ENCODE measurements around the gene CENPM.
"Not testable (repeated sequence)": the region's sequence is repeated elsewhere in the genome, so short reads cannot be mapped to it uniquely, and the experiment has no call there.

The CENPM gene

DNA sequence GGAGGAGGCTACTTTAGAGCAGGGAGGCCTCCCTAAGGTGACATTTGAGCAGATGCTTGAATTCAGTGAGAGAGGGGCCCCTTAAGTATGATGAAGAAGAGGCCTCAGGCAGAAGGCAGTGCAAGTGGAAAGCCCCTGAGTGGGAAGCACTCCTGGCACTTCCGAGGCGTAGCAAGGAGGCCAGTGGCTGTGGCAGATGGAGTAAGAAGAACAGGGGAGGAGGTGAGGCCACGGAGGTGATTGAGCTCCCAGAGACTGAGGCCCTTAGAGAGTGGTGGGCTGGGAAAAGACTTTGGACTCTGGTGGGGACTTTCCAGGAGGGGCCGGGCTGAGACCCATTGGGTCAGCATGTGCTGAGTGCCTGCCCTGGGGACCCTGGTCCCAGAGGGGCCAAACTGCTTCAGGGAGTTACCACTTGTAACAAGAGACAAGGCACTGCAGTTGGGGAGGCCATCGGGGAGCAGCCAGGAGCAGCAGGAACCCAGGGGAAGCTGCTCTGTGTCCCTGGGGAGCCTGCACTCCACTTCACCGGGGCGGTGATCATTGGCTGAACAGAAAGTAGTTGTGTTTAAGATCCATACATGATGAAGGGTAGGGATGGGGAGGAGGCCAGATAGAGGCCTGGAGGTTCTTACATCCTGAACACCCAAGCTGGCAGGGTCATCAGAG lies 2.5 kb upstream of the CENPM start:
- Mint-ChIP-seq H3K36me3 (ENCODE audit: low read depth) (peaks cover 18% of the 10 kb centered on the region), H3K27me3 (no peaks in the 10 kb centered on the region), H3K27ac (peak overlapping the region; percentile 20), H3K4me3 (peak overlapping the region; percentile 98), H3K4me1 (peaks cover 45% of the 10 kb centered on the region), H3K9me3 (no peaks in the 10 kb centered on the region)
- no peak for DNase-seq
- no peak for ATAC-seq

DNA sequence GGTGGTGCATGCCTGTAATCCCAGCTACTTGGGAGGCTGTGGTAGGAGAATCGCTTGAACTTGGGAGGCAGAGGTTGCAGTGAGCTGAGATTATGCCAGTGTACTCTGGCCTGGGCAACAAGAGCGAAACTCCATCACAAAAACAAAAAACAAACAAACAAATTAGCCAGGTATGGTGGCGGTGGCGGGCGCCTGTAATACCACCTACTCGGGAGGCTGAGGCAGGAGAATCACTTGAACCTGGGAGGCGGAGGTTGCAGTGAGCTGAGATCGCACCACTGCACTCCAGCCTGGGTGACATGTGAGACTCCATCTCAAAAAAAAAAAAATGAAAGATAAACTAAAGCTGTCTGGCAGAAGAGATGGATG lies 2.0 kb upstream of the CENPM start:
- peaks cover 21% of the 10 kb centered on the region for H3K36me3 Mint-ChIP-seq (ENCODE audit: low read depth)
- H3K27ac Mint-ChIP-seq, result peak overlapping the region; percentile 20
- not testable (repeated sequence) for ATAC-seq, H3K9me3 Mint-ChIP-seq, DNase-seq, H3K27me3 Mint-ChIP-seq
- H3K4me1 Mint-ChIP-seq, result peaks cover 49% of the 10 kb centered on the region
- peak overlapping the region; percentile 98 for H3K4me3 Mint-ChIP-seq

DNA sequence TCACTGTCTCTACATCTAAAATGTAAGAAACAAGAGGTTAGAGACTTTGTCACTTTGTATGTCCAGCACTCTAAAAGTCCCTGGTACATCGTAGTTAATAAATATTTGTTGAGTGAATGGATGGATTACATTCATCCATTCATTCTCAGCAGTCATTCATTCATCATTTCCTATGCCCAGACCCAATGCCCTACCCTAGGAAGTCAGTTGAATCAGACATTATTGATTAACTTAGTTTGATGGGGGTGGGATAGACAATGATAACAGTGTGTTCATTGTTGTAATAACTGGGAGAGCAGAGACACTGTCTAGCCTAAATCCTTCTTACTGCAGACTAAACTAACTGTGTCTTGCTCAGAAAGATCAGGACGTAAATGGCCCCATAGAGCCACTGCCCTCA lies 1.2 kb upstream of the CENPM start:
- DNase-seq (no peak), ATAC-seq (no peak)
- Mint-ChIP-seq H3K4me1 (peaks cover 55% of the 10 kb centered on the region), H3K4me3 (peak overlapping the region; percentile 98), H3K27me3 (no peaks in the 10 kb centered on the region), H3K9me3 (no peaks in the 10 kb centered on the region), H3K36me3 (ENCODE audit: low read depth) (peaks cover 28% of the 10 kb centered on the region), H3K27ac (peak overlapping the region; percentile 91)

DNA sequence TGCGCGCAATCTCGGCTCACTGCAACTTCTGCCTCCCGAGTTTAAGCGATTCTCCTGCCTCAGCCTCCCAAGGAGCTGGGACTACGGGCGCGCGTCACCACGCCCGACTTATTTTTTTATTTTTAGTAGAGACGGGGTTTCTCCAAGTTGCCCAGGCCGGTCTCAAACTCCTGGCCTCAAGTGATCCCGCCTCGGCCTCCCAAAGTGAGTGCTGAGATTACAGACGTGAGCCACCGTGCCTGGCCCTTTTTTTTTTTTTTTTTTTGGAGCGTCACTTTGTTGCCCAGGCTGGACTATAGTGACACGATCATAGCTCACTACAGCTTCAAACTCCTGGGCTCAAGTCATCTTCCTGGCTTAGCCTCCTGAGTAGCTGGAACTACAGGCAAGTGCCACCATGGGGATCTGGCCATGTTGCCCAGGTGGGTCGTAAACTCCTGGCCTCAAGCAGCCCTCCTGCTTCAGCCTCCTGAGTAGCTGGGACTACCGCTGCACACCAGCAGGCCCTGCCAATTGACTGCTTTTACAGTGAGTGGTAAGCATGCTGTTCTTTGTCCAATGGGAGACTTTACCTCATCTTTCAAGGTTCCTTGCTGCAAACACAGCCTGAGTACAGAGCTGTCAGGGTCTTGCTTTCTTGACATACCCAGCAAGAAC lies 600 bp upstream of the CENPM start:
- Mint-ChIP-seq H3K4me3 (peak overlapping the region; percentile 98), H3K27ac (peak overlapping the region; percentile 91), H3K36me3 (ENCODE audit: low read depth) (peaks cover 33% of the 10 kb centered on the region), H3K9me3 (no peaks in the 10 kb centered on the region), H3K4me1 (peaks cover 58% of the 10 kb centered on the region), H3K27me3 (no peaks in the 10 kb centered on the region)
- ATAC-seq, result no peak
- no peak for DNase-seq

DNA sequence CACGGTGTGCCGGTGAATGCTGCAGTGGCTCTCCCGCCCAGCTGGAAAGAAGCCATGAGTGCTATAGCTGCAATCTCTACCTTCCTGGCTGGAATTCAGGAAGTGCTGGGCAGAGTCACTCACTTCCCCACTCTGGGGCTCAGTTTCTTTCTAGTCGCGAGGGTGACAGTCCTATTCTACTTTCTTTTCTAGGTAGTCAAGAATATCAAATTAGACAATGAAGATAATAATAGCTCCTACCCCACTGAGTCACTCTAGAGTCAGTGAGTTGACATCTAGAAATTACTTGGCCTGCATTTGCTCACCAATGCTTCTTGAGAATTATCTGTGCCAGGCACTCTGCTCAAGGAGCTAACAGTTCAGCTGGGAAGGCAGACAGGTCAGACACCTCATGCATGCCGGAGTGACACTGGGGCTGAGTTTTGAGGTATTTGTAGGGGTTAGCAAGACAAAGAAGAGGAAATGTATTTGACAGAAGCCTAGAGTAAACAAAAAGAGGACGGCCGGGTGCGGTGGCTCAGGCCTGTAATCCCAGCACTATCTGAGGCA lies 3.2 kb downstream of the CENPM start:
- H3K9me3 Mint-ChIP-seq, result no peaks in the 10 kb centered on the region
- peaks cover 77% of the 10 kb centered on the region for H3K4me1 Mint-ChIP-seq
- H3K4me3 Mint-ChIP-seq, result peak overlapping the region; percentile 73
- H3K36me3 Mint-ChIP-seq (ENCODE audit: low read depth), result peaks cover 61% of the 10 kb centered on the region
- DNase-seq (no peak), ATAC-seq (no peak)
- peak overlapping the region; percentile 84 for H3K27ac Mint-ChIP-seq
- H3K27me3 Mint-ChIP-seq, result no peaks in the 10 kb centered on the region

DNA sequence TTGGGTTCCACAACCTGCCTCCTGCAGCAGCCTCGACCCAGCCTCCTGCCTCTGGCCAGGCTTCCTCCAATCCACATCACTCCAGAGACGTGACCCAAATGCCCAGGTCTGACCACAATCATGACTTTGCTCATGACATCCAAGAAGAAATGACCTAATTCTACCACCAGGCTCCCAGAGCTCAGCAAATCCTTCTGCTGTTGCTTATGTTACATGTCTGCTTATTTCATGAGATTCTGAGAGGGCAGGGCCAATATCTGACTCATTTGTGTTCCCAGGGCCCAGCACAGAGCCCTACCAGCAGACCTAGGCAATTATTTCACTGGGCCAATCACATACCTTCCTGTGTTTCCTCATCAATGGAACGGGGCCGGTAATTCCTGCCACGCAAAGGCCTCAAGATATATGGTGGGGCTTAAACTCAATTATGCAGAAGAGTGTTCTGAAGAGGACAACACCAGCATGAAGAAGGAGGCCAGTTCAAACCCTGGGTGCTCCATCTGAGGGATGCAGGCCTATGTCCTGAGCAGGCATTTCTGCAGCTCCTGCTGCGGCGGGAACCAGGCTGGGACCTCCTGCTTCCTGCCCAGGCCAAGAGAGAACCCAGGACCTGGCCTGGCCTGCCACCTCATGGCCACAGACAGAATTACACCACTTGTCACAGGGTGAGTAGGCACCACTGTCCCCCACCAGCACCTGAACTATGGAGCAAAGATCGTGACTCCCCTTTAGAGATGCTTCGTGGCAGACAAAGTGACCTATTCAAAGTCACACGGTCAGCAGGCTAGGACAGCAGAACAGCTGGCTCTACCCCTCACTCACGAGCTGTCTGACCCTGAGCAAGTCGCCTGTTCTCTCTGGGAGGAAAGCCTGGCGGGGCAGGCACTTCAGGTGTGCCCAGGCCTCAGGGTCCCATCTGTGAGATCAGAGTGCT lies 5.9 kb downstream of the CENPM start:
- peaks cover 74% of the 10 kb centered on the region for H3K36me3 Mint-ChIP-seq (ENCODE audit: low read depth)
- ATAC-seq, result peak; percentile 63
- no peaks in the 10 kb centered on the region for H3K9me3 Mint-ChIP-seq
- peak overlapping the region; percentile 79 for H3K4me3 Mint-ChIP-seq
- H3K27ac Mint-ChIP-seq, result peak overlapping the region; percentile 100
- H3K27me3 Mint-ChIP-seq, result no peaks in the 10 kb centered on the region
- peak; percentile 84 for DNase-seq
- H3K4me1 Mint-ChIP-seq, result peaks cover 67% of the 10 kb centered on the region

DNA sequence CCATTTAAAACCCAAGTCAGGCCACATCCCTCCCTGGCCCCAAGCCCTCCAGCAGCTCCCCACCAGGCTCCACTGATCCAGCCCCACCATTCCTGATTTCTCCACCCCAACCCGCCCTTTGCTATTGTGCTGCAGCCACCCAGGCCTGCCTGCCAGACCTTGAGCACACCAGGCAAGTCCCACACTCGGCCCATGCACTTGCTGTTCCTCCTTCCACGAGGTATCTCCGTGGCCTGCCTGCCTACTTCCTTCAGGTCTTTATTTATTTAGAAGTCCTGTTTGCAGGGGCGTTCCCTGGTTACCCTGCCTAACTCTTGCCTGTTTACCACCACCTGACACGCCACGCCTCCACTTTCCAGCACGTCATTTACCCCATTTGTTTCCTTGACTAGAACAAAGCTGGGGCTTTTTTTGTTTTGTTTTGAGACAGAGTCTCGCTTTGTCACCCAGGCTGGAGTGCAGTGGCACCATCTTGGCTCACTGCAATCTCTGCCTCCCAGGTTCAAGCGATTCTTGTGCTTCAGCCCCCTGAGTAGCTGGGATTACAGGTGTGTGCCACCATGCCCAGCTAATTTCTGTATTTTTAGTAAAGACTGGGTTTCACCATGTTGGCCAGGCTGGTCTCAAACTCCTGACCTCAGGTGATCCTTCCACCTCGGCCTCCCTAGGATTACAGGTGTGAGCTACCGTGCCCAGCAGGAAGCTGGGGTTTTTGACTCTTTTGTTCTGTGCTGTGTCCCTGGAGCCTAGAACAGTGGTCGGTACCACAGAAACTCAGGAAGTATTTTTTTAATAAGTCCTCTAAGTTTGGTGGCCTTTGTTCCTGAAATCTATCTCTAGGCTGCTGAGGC lies 6.7 kb downstream of the CENPM start:
- ATAC-seq, result peak; percentile 78
- Mint-ChIP-seq H3K4me1 (peaks cover 66% of the 10 kb centered on the region), H3K27ac (peak overlapping the region; percentile 100), H3K4me3 (peak overlapping the region; percentile 79), H3K27me3 (no peaks in the 10 kb centered on the region), H3K36me3 (ENCODE audit: low read depth) (peaks cover 70% of the 10 kb centered on the region), H3K9me3 (no peaks in the 10 kb centered on the region)
- DNase-seq, result peak; percentile 88

DNA sequence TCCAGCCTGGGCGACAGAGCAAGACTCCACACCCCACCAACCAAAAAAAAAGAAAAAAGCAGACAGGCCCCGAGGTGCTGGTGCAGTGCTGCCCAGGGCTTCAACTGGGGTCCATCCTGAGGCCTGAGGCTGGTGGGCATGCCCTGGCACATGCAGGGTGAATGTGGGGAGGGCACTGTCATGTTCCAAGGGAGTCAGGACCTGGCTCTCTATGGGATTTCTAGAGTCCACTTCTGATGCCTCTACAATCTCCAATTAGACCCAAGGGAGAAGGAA lies 10.1 kb downstream of the CENPM start:
- ATAC-seq, result no peak
- Mint-ChIP-seq H3K4me3 (no peak overlapping the region), H3K4me1 (peaks cover 52% of the 10 kb centered on the region)

DNA sequence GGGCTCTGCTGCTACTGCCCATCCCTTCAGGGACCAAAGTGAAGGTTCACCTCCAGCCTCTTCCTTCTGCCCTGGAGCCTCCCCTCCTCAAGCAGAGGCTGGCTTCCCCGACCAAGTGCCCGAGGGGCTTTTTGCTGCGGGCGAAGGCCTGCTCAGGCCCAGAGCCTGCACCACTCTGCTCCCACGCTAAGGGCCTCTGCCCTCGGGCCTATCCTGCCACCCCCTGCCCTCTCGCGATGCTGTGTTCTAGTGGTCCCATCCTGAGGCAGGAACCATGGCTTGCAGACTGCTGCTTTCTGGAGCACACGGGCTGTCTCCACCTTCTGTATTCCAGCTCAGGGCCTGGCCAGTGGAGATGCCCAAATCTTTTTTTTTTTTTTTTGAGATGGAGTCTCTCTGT lies 11.4 kb downstream of the CENPM start:
- DNase-seq (no peak), ATAC-seq (no peak)
- Mint-ChIP-seq H3K27ac (no peak overlapping the region), H3K9me3 (no peaks in the 10 kb centered on the region), H3K27me3 (no peaks in the 10 kb centered on the region), H3K4me3 (no peak overlapping the region), H3K4me1 (peaks cover 42% of the 10 kb centered on the region), H3K36me3 (ENCODE audit: low read depth) (peaks cover 30% of the 10 kb centered on the region)

More for the DNA sequence above, 10.1 kb downstream of the CENPM start:
- Mint-ChIP-seq H3K36me3 (ENCODE audit: low read depth) (peaks cover 43% of the 10 kb centered on the region), H3K9me3 (no peaks in the 10 kb centered on the region), H3K27ac (no peak overlapping the region), H3K27me3 (no peaks in the 10 kb centered on the region)
- DNase-seq, result no peak

DNA sequence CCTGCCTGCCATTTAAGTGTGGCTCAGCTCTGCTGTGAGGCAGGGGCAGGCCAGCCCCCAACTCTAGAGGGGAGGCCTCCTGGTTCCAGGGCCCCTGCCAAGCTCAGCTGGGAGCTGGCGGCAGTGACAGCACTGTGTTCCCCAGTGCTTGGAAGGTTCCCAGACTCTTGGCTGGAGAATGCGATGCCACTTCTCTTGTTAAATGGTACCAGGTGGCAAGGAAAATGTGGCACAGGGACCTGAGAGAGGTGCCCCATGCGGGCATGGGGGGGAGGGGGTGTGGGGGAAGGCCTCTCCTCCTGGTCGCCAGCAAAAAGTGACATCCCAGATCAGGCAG lies 12.0 kb downstream of the CENPM start:
- Mint-ChIP-seq H3K36me3 (ENCODE audit: low read depth) (peaks cover 26% of the 10 kb centered on the region), H3K27ac (no peak overlapping the region), H3K9me3 (no peaks in the 10 kb centered on the region), H3K4me1 (peaks cover 36% of the 10 kb centered on the region), H3K27me3 (no peaks in the 10 kb centered on the region), H3K4me3 (no peak overlapping the region)
- ATAC-seq (no peak), DNase-seq (no peak)

DNA sequence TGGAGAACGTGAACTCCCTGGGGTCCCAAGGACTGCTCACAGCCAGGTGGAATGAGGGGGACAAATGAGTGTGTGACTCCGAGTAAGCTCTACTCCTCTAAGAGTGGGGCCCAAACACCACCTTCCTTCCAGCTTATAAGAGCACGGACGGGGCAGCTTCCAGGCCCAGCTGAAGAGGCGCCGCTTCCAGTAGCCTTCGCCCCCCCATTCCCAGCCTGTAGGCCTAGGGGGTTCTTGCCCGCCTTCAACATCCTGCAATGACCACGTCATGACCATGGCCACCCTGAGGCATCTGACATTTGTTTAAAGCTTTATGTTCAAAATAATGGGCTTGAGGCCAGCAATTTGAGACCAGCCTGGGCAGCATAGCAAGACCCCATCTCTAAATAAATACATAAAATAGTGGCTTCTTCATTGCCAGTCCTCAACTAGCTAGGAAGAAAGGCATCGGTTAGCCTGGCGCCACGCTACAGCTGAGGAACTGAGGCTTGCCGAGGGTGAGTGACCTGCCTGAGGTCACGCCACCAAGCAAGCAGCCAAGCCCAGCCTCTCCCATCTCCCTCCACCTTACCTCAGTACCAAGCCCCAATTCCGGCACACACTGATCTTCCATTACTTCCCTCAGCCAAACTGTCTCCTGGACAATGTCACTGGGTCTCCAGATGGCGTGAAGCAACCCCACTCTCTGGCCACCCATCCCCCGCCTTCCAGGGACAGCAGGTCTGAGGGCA lies 12.5 kb downstream of the CENPM start:
- no peaks in the 10 kb centered on the region for H3K9me3 Mint-ChIP-seq
- no peak overlapping the region for H3K4me3 Mint-ChIP-seq
- no peaks in the 10 kb centered on the region for H3K27me3 Mint-ChIP-seq
- peaks cover 22% of the 10 kb centered on the region for H3K36me3 Mint-ChIP-seq (ENCODE audit: low read depth)
- ATAC-seq (no peak), DNase-seq (no peak)
- no peak overlapping the region for H3K27ac Mint-ChIP-seq
- peaks cover 31% of the 10 kb centered on the region for H3K4me1 Mint-ChIP-seq

DNA sequence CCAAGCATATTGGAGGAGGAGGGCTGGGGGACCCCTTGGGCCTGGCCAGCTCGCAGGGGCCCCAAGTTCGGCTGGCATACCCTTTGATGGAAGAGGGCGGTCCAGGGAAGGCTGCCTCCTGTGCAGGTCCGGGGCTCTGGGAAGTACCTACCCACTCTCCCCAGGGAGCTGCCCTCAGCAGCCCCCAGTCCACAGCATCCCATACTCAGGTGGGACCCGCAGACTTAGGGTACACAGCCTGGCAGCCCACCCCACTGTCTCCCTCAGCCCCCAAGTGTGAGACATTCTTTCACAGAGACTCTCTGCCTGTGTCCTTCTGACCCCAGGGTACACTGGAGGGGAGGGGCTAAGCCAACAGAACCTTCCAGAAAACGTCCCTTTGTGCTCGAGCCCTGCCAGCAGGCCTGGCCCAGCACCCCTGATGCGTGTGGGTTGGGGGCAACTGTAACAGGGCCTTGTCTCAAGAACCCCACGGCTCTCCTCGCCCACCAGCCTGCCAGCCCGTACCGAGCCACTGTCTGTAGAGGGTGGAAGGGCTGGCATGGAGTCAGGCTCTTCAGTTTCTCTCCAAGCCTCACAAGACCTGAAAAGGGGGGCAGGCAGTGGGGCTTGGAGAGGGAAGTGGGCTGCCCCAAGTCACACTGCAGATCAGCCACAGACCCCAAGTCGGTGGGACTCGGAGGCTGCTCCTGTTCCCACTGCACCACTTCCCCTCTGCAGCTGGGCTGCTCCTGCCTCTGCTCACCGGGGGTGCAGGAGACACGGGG lies 13.4 kb downstream of the CENPM start:
- peaks cover 30% of the 10 kb centered on the region for H3K4me1 Mint-ChIP-seq
- no peak overlapping the region for H3K4me3 Mint-ChIP-seq
- no peaks in the 10 kb centered on the region for H3K27me3 Mint-ChIP-seq
- peaks cover 16% of the 10 kb centered on the region for H3K36me3 Mint-ChIP-seq (ENCODE audit: low read depth)
- no peak overlapping the region for H3K27ac Mint-ChIP-seq
- ATAC-seq (no peak), DNase-seq (no peak)
- H3K9me3 Mint-ChIP-seq, result no peaks in the 10 kb centered on the region

DNA sequence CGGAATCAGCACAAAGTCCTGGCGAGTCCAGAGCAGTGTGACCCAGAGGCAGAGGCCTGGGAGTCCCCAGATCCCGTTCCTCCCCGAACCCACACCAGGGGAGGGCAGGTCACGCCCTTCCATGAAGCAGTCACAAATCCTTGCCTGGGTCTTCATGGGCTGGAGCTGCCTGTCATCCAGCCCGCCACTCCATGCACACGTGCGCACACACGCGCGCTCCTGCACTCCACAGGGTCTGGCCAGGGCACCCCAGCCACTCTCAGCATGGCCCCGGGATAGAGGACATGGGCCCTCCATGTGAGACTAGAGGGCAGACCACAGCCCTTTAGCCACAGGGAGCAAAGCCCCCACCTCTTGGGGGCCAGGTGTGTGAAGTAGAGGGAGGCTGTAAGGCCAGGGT lies 14.6 kb downstream of the CENPM start:
- H3K9me3 Mint-ChIP-seq, result no peaks in the 10 kb centered on the region
- H3K4me1 Mint-ChIP-seq, result peaks cover 39% of the 10 kb centered on the region
- no peaks in the 10 kb centered on the region for H3K27me3 Mint-ChIP-seq
- H3K4me3 Mint-ChIP-seq, result no peak overlapping the region
- H3K36me3 Mint-ChIP-seq (ENCODE audit: low read depth), result peaks cover 12% of the 10 kb centered on the region
- H3K27ac Mint-ChIP-seq, result no peak overlapping the region
- ATAC-seq (no peak), DNase-seq (no peak)
